ENCODE data around the gene AP2M1. TPM values are rescaled to one million over a fixed set of nuclear protein-coding genes. Genes with fewer than 3 reads are reported as not detected.

The AP2M1 gene
- polyA plus RNA-seq, 1 of the 3 experiments (the other 2 are of a cell fraction) = 759 TPM

GRCh38 chr3:184227481-184227935 lies 52.9 kb downstream of the AP2M1 start:
- Histone ChIP-seq H3K4me3 (ENCODE audit: low read depth in 2 of 2, low read length in 1 of 2) (no peak overlapping the region), H3K27me3 (ENCODE audit: insufficient read depth) (peaks cover 27% of the 10 kb centered on the region), H2AFZ (ENCODE audit: low read depth) (no peak overlapping the region), H3K9me3 (no peaks in the 10 kb centered on the region), H4K20me1 (ENCODE audit: insufficient read depth) (no peaks in the 10 kb centered on the region), H3K9ac (no peak overlapping the region), H3K36me3 (replicated peaks in 1 of 2; ENCODE audit: control insufficient read depth in 1 of 2, insufficient read depth in 2 of 2, low read length in 1 of 2) (no peaks in the 10 kb centered on the region), H3K27ac (ENCODE audit: low read depth in 2 of 2, low read length in 1 of 2) (no peak overlapping the region), H3K9me2 (no peaks in the 10 kb centered on the region), H3F3A (replicated peaks; ENCODE audit: insufficient read depth) (no peaks in the 10 kb centered on the region), H3K4me2 (no peak overlapping the region), H3K4me1 (ENCODE audit: control insufficient read depth in 1 of 2, insufficient read depth in 2 of 2, low read depth in 1 of 2, low read length in 1 of 2) (peaks cover 0 to 16% of the 10 kb centered on the region in 2 experiments; a peak in 1 of 4 replicates), H3K79me2 (ENCODE audit: insufficient read depth) (no peaks in the 10 kb centered on the region)
- WGBS (ENCODE audit: low lambda C conversion rate) = 79% methylated on average over 2 of the region's 2 CpGs
- ChIA-PET CTCF (interaction anchor here (0.6 to 5.9 kb wide), 28 partner anchors 10 to 359 kb away, joined by 3 to 61 read pairs (median 5); partner anchors contain the start of genes ALG3, AP2M1 and EEF1AKMT4), POLR2A (interaction anchor here (1.1 to 1.4 kb wide), 2 partner anchors 16 to 44 kb away, joined by 3 to 5 read pairs; no protein-coding TSS in a partner anchor)
- TF ChIP-seq GATA2 (CRISPR knock-in tag; IDR thresholded peaks at IDR 0.05) (no peak), GABPA (IDR thresholded peaks at IDR 0.05; ENCODE audit: low read depth) (no peak), SIN3A (IDR thresholded peaks at IDR 0.05; ENCODE audit: borderline replicate concordance, low read depth, low read length) (no peak), EZH2phosphoT487 (IDR thresholded peaks at IDR 0.05; ENCODE audit: borderline replicate concordance, low read depth) (no peak), FOXM1 (IDR thresholded peaks at IDR 0.05; ENCODE audit: low read depth) (no peak), CTCF (IDR thresholded peaks at IDR 0.05) (peak; percentile 71), TAF1 (IDR thresholded peaks at IDR 0.05; ENCODE audit: borderline replicate concordance, low read depth, low read length) (no peak), PBX3 (IDR thresholded peaks at IDR 0.05) (no peak), USF2 (IDR thresholded peaks at IDR 0.05; ENCODE audit: borderline replicate concordance, low read depth, low read length) (no peak), NFIC (IDR thresholded peaks at IDR 0.05; ENCODE audit: borderline replicate concordance) (no peak), FOXJ3 (CRISPR knock-in tag; IDR thresholded peaks at IDR 0.05) (no peak), MEF2A (IDR thresholded peaks at IDR 0.05; ENCODE audit: borderline replicate concordance, low read depth) (no peak), EP300 (IDR thresholded peaks at IDR 0.05; ENCODE audit: borderline replicate concordance in 1 of 2, low read depth in 1 of 2, low read length in 1 of 2) (no peak), TCF12 (IDR thresholded peaks at IDR 0.05) (no peak), ZBTB33 (IDR thresholded peaks at IDR 0.05; ENCODE audit: borderline replicate concordance, low read depth) (no peak), RAD21 (IDR thresholded peaks at IDR 0.05; ENCODE audit: low read length) (peak; percentile 37), IRF3 (IDR thresholded peaks at IDR 0.05; ENCODE audit: low read depth, low read length) (no peak), SMC3 (IDR thresholded peaks at IDR 0.05; ENCODE audit: low read depth, low read length) (peak; percentile 49; the same call in 1 of the 2 replicates)
- peak; percentile 71 for DNase-seq

Measured in SK-N-SH (cell line).